HepG2 (cell line): ENCODE data around the gene ARHGAP32. TPM values are rescaled to one million over a fixed set of nuclear protein-coding genes. Genes with fewer than 3 reads are reported as not detected.

Experiments used
- ATAC-seq: fragments of 200-7000 bp; cut with Tn5 transposase; 3 replicates; pipeline ENCODE4 v1.9.1; 2020; ENCODE audit warnings: mild to moderate bottlenecking, moderate library complexity
- BruUV-seq: library from RNA; stranded (reverse); fragments of 400-500 nt; replicated peaks from 2 replicates; lab custom pipeline; 2021; lab: Mats Ljungman, UMichigan
- CTCF ChIA-PET: fragments of 300-600 bp; formaldehyde crosslinking; extraction: SDS; loops from one replicate; lab custom pipeline; 2021; ENCODE audit warnings: low total read pairs, inconsistent platforms, low intra/inter-chr PET ratio; lab: Yijun Ruan, JAX
- POLR2A ChIA-PET: fragments of 350-600 bp; sonication (Branson Sonifier 250); formaldehyde crosslinking; loops from one replicate; lab custom pipeline; 2020; ENCODE audit warnings: antibody characterized with exemption, inconsistent platforms; lab: Yijun Ruan, JAX
- DNase-seq: peaks from one replicate; pipeline ENCODE4 v3.0.0-alpha.2; 2015; ENCODE audit warnings: low spot score
- FAIRE-seq: peaks from 3 replicates; lab custom pipeline; 2011; peaks lifted over from hg19 to GRCh38; lab: Jason Lieb, UNC
- H2AFZ ChIP-seq: one replicate; pipeline ENCODE4 v1.6.1; 2011; ENCODE audit warnings: low read length, inconsistent platforms
- H3K27ac ChIP-seq: fragments of 300-600 bp; 3 replicates; pipeline ENCODE4 v1.8.0; 2011; ENCODE audit warnings: mixed run types, mild to moderate bottlenecking, mixed read lengths, low read length, inconsistent platforms; ENCODE audit not compliant: insufficient read depth; ENCODE audit errors: extremely low read length
- H3K27me3 ChIP-seq, 2 experiments: fragments of 200-600 bp in 1 of 2; 2 replicates in 1 of 2; 3 replicates in 1 of 2; pipeline versions ENCODE4 v1.6.0 to v1.8.0; 2011; ENCODE audit warnings: low read length in 2 of 2, mild to moderate bottlenecking in 2 of 2, moderate library complexity in 2 of 2, inconsistent platforms in 1 of 2; ENCODE audit not compliant: insufficient read depth in 2 of 2, control insufficient read depth in 1 of 2
- H3K36me3 ChIP-seq, 2 experiments: fragments of 200-600 bp in 1 of 2; replicated peaks in 1 of 2; 2 replicates in 1 of 2; 3 replicates in 1 of 2; pipeline versions ENCODE4 v1.5.1 to v1.8.0; 2011; ENCODE audit warnings: low read length in 2 of 2, inconsistent platforms in 1 of 2; ENCODE audit not compliant: insufficient read depth in 2 of 2, control insufficient read depth in 1 of 2
- H3K4me1 ChIP-seq: 2 replicates; pipeline ENCODE4 v1.5.1; 2012; ENCODE audit warnings: low read length, inconsistent platforms; ENCODE audit not compliant: insufficient read depth
- H3K4me2 ChIP-seq: 2 replicates; pipeline ENCODE4 v1.6.0; 2011; ENCODE audit warnings: low read depth, low read length, inconsistent platforms
- H3K4me3 ChIP-seq, 3 experiments: fragments of 200-600 bp in 1 of 3; sonication (generic), shearing (Covaris generic) in 1 of 3; replicated peaks in 1 of 3; 2 replicates each; pipeline ENCODE4 v1.5.1; 2011 to 2016; ENCODE audit warnings: low read length in 3 of 3, inconsistent platforms in 2 of 3, low read depth in 2 of 3, mild to moderate bottlenecking in 2 of 3, control low read depth in 1 of 3, mixed read lengths in 1 of 3; ENCODE audit not compliant: insufficient read depth in 1 of 3
- H3K79me2 ChIP-seq: one replicate; pipeline ENCODE4 v1.6.1; 2011; ENCODE audit warnings: low read length, inconsistent platforms; ENCODE audit not compliant: insufficient read depth
- H3K9ac ChIP-seq: 2 replicates; pipeline ENCODE4 v1.6.0; 2011; ENCODE audit warnings: mild to moderate bottlenecking, low read depth, low read length, inconsistent platforms; ENCODE audit not compliant: insufficient read depth
- H3K9me3 ChIP-seq: 2 replicates; pipeline ENCODE4 v1.5.1; 2012; ENCODE audit warnings: mild to moderate bottlenecking, low read length
- H4K20me1 ChIP-seq: 2 replicates; pipeline ENCODE4 v1.6.0; 2011; ENCODE audit warnings: inconsistent platforms, mild to moderate bottlenecking, low read length, moderate library complexity; ENCODE audit not compliant: insufficient read depth
- CBX5 ChIP-seq: sonication (generic); formaldehyde crosslinking; IDR thresholded peaks from 2 replicates; pipeline ENCODE4 v1.4.0; 2020; ENCODE audit warnings: missing genetic modification reagents, borderline replicate concordance
- HOXA7 ChIP-seq: sonication (generic); formaldehyde crosslinking; IDR thresholded peaks from 2 replicates; pipeline ENCODE4 v1.8.1; 2022; ENCODE audit warnings: mild to moderate bottlenecking, missing genetic modification reagents, moderate library complexity
- MED1 ChIP-seq: sonication (generic); formaldehyde crosslinking; IDR thresholded peaks from 2 replicates; pipeline ENCODE4 v1.4.0; 2020; ENCODE audit warnings: missing genetic modification reagents
- NR0B2 ChIP-seq: sonication (generic); formaldehyde crosslinking; IDR thresholded peaks from 2 replicates; pipeline ENCODE4 v1.4.0; 2020; ENCODE audit warnings: mild to moderate bottlenecking, missing genetic modification reagents
- PHF5A ChIP-seq: IDR thresholded peaks from one replicate; pipeline ENCODE4 v1.6.1; 2018; ENCODE audit warnings: low read depth, missing genetic modification reagents; ENCODE audit not compliant: unreplicated experiment
- TEAD3 ChIP-seq: optimal IDR thresholded peaks from 2 replicates; pipeline ENCODE3; 2016; ENCODE audit warnings: borderline replicate concordance
- ZBTB20 ChIP-seq: sonication (generic); formaldehyde crosslinking; IDR thresholded peaks from 2 replicates; pipeline ENCODE4 v1.8.1; 2023; ENCODE audit warnings: missing genetic modification reagents, low read depth, mild to moderate bottlenecking, borderline replicate concordance
- ZNF10 ChIP-seq: sonication (generic); formaldehyde crosslinking; IDR thresholded peaks from 2 replicates; pipeline ENCODE4 v1.4.0; 2020; ENCODE audit warnings: mild to moderate bottlenecking, low read depth, missing genetic modification reagents, borderline replicate concordance
- WGBS: methylation state at CpG from one replicate; pipeline ENCODE4 v1.1.6; 2017; ENCODE audit warnings: low lambda C conversion rate; 5-methylcytosine and 5-hydroxymethylcytosine counted together
- in situ Hi-C: cut with HindIII; loops from 2 replicates; pipeline ENCODE4 v1.10.0; 2017; ENCODE audit warnings: low pct_unique_long_range_greater_than_20kb; ENCODE audit not compliant: extremely low pct_ligation_motif_present
- intact Hi-C: fragments of 100-400 bp; cut with micrococcal nuclease; formaldehyde crosslinking; loops from one replicate; pipeline ENCODE4 v1.10.0; 2022; ENCODE audit not compliant: unreplicated experiment
- polyA plus RNA-seq, 8 experiments: library from polyadenylated mRNA; depleted of rRNA in 3 of 8; stranded (reverse) in 7 of 8; unstranded in 1 of 8; fragments of >200 nt; fragmentation: Illumina TruSeq in 4 of 8; extraction: Trizol in 4 of 8; gene quantifications; 2 replicates each; pipeline versions ENCODE4 v1.2.1 to v1.2.3, GENCODE V29; 2011 to 2016; ENCODE audit warnings: low read depth in 4 of 8, missing spikeins in 1 of 8, mixed read lengths in 1 of 8; ENCODE audit not compliant: insufficient read depth in 1 of 8
- total RNA-seq, 5 experiments: library from RNA; depleted of rRNA; stranded (reverse); fragments of >200 nt; fragmentation: Illumina TruSeq; extraction: Trizol; gene quantifications; 2 replicates each; pipeline ENCODE4 v1.2.3, GENCODE V29; 2016; ENCODE audit warnings: low read depth in 1 of 5
- TF ChIP-seq, protein P1 (sequence below): sonication (generic); formaldehyde crosslinking; IDR thresholded peaks from 2 replicates; pipeline ENCODE4 v1.5.0; 2020; ENCODE audit warnings: mild to moderate bottlenecking, missing genetic modification reagents, moderate library complexity
- TF ChIP-seq, protein P2 (sequence below): sonication (generic); formaldehyde crosslinking; IDR thresholded peaks from 2 replicates; pipeline ENCODE4 v1.8.1; 2022; ENCODE audit warnings: low read depth, mild to moderate bottlenecking, missing genetic modification reagents
- TF ChIP-seq, protein P3 (sequence below): sonication (generic); formaldehyde crosslinking; IDR thresholded peaks from 2 replicates; pipeline ENCODE4 v1.5.0; 2020; ENCODE audit warnings: missing genetic modification reagents, mild to moderate bottlenecking, borderline replicate concordance

The ARHGAP32 gene
- total and polyA plus RNA-seq, 2 of the 13 experiments (the other 11 are each of a cell fraction or from before 2014, with no cell fraction given), result 6.3 to 8.2 TPM

- TF ChIP-seq, protein P1, sequence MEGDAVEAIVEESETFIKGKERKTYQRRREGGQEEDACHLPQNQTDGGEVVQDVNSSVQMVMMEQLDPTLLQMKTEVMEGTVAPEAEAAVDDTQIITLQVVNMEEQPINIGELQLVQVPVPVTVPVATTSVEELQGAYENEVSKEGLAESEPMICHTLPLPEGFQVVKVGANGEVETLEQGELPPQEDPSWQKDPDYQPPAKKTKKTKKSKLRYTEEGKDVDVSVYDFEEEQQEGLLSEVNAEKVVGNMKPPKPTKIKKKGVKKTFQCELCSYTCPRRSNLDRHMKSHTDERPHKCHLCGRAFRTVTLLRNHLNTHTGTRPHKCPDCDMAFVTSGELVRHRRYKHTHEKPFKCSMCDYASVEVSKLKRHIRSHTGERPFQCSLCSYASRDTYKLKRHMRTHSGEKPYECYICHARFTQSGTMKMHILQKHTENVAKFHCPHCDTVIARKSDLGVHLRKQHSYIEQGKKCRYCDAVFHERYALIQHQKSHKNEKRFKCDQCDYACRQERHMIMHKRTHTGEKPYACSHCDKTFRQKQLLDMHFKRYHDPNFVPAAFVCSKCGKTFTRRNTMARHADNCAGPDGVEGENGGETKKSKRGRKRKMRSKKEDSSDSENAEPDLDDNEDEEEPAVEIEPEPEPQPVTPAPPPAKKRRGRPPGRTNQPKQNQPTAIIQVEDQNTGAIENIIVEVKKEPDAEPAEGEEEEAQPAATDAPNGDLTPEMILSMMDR, result no peak
- TF ChIP-seq HOXA7 (CRISPR knock-in tag), result no peak
- TF ChIP-seq CBX5 (CRISPR knock-in tag), result no peak
- TF ChIP-seq TEAD3 (CRISPR knock-in tag), result no peak
- TF ChIP-seq, protein P2, sequence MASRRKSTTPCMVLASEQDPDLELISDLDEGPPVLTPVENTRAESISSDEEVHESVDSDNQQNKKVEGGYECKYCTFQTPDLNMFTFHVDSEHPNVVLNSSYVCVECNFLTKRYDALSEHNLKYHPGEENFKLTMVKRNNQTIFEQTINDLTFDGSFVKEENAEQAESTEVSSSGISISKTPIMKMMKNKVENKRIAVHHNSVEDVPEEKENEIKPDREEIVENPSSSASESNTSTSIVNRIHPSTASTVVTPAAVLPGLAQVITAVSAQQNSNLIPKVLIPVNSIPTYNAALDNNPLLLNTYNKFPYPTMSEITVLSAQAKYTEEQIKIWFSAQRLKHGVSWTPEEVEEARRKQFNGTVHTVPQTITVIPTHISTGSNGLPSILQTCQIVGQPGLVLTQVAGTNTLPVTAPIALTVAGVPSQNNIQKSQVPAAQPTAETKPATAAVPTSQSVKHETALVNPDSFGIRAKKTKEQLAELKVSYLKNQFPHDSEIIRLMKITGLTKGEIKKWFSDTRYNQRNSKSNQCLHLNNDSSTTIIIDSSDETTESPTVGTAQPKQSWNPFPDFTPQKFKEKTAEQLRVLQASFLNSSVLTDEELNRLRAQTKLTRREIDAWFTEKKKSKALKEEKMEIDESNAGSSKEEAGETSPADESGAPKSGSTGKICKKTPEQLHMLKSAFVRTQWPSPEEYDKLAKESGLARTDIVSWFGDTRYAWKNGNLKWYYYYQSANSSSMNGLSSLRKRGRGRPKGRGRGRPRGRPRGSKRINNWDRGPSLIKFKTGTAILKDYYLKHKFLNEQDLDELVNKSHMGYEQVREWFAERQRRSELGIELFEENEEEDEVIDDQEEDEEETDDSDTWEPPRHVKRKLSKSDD (CRISPR knock-in tag), result no peak
- TF ChIP-seq NR0B2 (CRISPR knock-in tag), result no peak
Measured at GRCh38 chr11:129021295-129021694, 170.8 kb downstream of the ARHGAP32 start (continued).

DNA sequence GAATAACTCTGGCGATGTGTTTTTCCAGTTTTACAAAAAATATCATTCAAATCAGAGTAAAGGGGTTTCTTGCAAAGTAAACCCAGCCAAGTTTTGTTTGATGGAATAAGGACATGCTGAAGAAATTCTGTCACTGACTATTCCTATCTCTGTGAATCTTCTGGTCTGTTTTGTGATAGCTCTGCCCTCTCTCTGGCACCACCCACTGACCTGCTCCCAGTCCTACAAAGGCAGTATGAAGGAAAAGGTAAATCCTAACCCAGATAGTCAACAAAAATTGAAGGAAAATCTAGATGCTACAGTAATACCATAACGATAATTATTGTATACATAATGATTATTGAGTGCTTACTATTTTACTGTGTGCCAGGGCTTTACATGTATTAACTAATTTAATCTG lies 173.1 kb downstream of the ARHGAP32 start:
- no peak for ATAC-seq
- TF ChIP-seq, protein P3, sequence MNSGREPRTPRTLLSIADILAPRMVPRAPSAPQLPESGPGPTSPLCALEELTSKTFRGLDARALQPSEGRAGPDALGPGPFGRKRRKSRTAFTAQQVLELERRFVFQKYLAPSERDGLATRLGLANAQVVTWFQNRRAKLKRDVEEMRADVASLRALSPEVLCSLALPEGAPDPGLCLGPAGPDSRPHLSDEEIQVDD (CRISPR knock-in tag), result no peak
- TF ChIP-seq ZNF10 (CRISPR knock-in tag) (no peak), MED1 (no peak), ZBTB20 (CRISPR knock-in tag) (no peak), PHF5A (CRISPR knock-in tag) (no peak)

More for the DNA sequence above, 173.1 kb downstream of the ARHGAP32 start:
- 99% methylated on average over 2 of the region's 2 CpGs for WGBS
- FAIRE-seq (no peak), DNase-seq (no peak)
- Histone ChIP-seq H3K9ac (no peak overlapping the region), H3K36me3 (no peaks in the 10 kb centered on the region), H4K20me1 (no peaks in the 10 kb centered on the region), H3K4me1 (no peaks in the 10 kb centered on the region), H3K79me2 (no peaks in the 10 kb centered on the region), H3K9me3 (no peaks in the 10 kb centered on the region), H3K4me3 (no peak overlapping the region), H3K27ac (no peak overlapping the region), H3K4me2 (no peak overlapping the region), H3K27me3 (no peaks in the 10 kb centered on the region; a peak in 1 of 5 replicates), H2AFZ (no peak overlapping the region)
- ChIA-PET CTCF (no interaction called here), POLR2A (no interaction called here)
- no TSS peak for BruUV-seq
- in situ Hi-C loops (no loop called here), intact Hi-C loops (no loop called here)
